Gastrocnemius medialis (tissue), 4 donors: ENCODE results near the gene TANGO2. TPM values are rescaled to one million over a fixed set of nuclear protein-coding genes. Genes with fewer than 3 reads are reported as not detected.
A peak's percentile ranks its signal among the peaks of the same experiment; 100 is the strongest.

Experiments used
- ATAC-seq, 2 donors: fragments of 150-250 bp; one replicate each; pipeline ENCODE4 v1.9.1; 2016
- DNase-seq, 2 donors: peaks; one replicate each; pipeline ENCODE4 v3.0.0-alpha.2; 2019
- H3K27ac ChIP-seq, 4 donors: fragments of 200-600 bp; sonication (generic); 1 replicate in 1 of 4; 2 replicates in 3 of 4; pipeline ENCODE4 v1.5.1; 2016 to 2018; ENCODE audit warnings: mild to moderate bottlenecking in 2 of 4, moderate library complexity in 1 of 4
- H3K27me3 ChIP-seq, 3 donors: fragments of 200-600 bp; sonication (generic) in 2 of 3; 1 replicate in 1 of 3; 2 replicates in 2 of 3; pipeline versions ENCODE4 v1.5.1 to v1.6.0; 2016 to 2019; ENCODE audit warnings: mild to moderate bottlenecking in 1 of 3, moderate library complexity in 1 of 3
- H3K36me3 ChIP-seq, 2 donors: fragments of 200-600 bp; sonication (generic) in 1 of 2; one replicate each; pipeline ENCODE4 v1.5.1; 2017 to 2018
- H3K4me1 ChIP-seq, 2 donors: fragments of 200-600 bp; sonication (generic) in 1 of 2; one replicate each; pipeline ENCODE4 v1.5.1; 2016 to 2017; ENCODE audit warnings: mild to moderate bottlenecking in 2 of 2
- H3K4me3 ChIP-seq, 4 donors: fragments of 200-600 bp; sonication (generic) in 3 of 4; 1 replicate in 1 of 4; 2 replicates in 3 of 4; pipeline ENCODE4 v1.5.1; 2016 to 2019; ENCODE audit warnings: mild to moderate bottlenecking in 2 of 4
- H3K9me3 ChIP-seq, 3 donors: fragments of 200-600 bp; sonication (generic) in 2 of 3; 1 replicate in 1 of 3; 2 replicates in 2 of 3; pipeline ENCODE4 v1.5.1; 2016 to 2019
- POLR2A ChIP-seq, 2 donors: fragments of 450-650 bp; IDR thresholded peaks; one replicate each; pipeline ENCODE4 v1.6.1; 2017; ENCODE audit warnings: antibody characterized with exemption in 2 of 2, mild to moderate bottlenecking in 2 of 2, moderate library complexity in 2 of 2
- in situ Hi-C, 4 donors: fragments of 200-750 bp; cut with MboI; loops; one replicate each; pipeline versions ENCODE4 v1.15.0 to v1.8.0; 2017; ENCODE audit warnings: low sequenced_read_pairs in 4 of 4
- intact Hi-C: fragments of 100-400 bp; cut with DNase I; formaldehyde crosslinking; loops from one replicate; pipeline ENCODE4 v1.15.1; 2023; ENCODE audit warnings: low total_unique reads
- total RNA-seq, 4 donors: library from RNA; depleted of rRNA; stranded (reverse); fragments of >200 nt; gene quantifications; one replicate each; pipeline versions ENCODE4 v1.1.0 to v1.2.3, GENCODE V29; 2016
- TF ChIP-seq, protein P1 (sequence below), 5 experiments: fragments of 450-650 bp in 3 of 5; fragments of 200-600 bp in 2 of 5; sonication (generic) in 2 of 5; IDR thresholded peaks in 4 of 5; conservative IDR thresholded peaks in 1 of 5; 1 replicate in 4 of 5; 2 replicates in 1 of 5; pipeline ENCODE4 v1.5.1; 2016 to 2019; ENCODE audit warnings: antibody characterized with exemption in 5 of 5, mild to moderate bottlenecking in 3 of 5, moderate library complexity in 3 of 5

The TANGO2 gene
- total RNA-seq, 4 donors from 2014 or later: 43.0 to 115 (median 52.5) TPM

DNA sequence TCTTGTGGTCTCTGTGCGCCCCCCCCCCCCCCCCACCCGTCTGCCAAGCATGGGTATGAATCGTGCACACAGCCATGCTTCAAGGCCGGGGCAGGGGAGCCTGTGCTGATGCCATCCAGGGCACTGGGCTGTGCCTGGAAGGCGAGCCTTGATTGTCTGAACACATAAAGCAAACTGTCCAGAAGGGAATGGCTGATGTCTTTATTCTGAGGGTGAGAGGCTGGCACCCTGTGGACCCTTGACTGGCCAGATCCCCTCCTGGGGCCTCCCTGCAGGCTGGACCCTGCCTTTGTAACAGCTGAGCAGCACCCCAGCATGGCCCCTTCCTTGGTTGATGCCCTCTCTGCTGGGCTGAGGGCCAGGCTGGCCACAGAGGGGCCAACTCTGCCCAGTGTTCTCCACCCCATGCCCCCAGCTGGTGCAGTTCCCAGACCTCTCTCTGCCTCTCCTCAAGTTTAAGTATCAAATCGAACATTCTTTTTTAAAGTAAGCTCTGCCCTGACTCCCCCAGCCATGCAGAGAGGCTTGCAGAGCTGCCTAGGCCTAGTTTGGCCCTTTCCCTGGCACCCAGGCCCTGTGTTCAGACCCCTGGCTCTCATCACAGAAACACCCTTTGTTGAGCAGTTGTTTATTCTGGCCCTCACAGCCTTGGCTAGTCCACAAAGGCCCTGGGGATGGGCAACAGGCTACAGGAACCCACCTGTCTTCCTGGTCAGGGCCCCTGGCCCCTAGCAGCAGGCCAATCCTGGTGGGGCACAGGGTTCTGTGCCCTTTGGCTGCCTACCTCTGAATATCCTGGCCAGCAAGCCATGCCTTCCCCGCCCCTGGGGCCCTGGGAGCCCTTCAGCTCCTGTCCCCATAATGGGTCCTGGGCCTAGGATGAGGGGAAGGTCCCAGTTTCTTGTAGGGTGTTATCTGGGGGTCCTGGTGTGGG, 91.0 kb downstream of the TANGO2 start:
- in situ Hi-C loops (no loop called here), intact Hi-C loops (no loop called here)
- TF ChIP-seq, protein P1, sequence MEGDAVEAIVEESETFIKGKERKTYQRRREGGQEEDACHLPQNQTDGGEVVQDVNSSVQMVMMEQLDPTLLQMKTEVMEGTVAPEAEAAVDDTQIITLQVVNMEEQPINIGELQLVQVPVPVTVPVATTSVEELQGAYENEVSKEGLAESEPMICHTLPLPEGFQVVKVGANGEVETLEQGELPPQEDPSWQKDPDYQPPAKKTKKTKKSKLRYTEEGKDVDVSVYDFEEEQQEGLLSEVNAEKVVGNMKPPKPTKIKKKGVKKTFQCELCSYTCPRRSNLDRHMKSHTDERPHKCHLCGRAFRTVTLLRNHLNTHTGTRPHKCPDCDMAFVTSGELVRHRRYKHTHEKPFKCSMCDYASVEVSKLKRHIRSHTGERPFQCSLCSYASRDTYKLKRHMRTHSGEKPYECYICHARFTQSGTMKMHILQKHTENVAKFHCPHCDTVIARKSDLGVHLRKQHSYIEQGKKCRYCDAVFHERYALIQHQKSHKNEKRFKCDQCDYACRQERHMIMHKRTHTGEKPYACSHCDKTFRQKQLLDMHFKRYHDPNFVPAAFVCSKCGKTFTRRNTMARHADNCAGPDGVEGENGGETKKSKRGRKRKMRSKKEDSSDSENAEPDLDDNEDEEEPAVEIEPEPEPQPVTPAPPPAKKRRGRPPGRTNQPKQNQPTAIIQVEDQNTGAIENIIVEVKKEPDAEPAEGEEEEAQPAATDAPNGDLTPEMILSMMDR (IDR thresholded peaks at IDR 0.05 in 4 of 5, conservative IDR thresholded peaks at IDR 0.05 in 1 of 5): no peak
- TF ChIP-seq POLR2A (IDR thresholded peaks at IDR 0.05): no peak
- peaks cover 17 to 36% of the 10 kb centered on the region in 2 donors for H3K4me1 ChIP-seq
- no peak overlapping the region for H3K4me3 ChIP-seq
- no peaks in the 10 kb centered on the region for H3K9me3 ChIP-seq
- ATAC-seq (no peak), DNase-seq (no peak)
- H3K36me3 ChIP-seq: peaks cover 0 to 58% of the 10 kb centered on the region in 2 donors
- H3K27ac ChIP-seq: peak overlapping the region; percentile 34 to 69 (median 50)
- H3K27me3 ChIP-seq: no peaks in the 10 kb centered on the region

DNA sequence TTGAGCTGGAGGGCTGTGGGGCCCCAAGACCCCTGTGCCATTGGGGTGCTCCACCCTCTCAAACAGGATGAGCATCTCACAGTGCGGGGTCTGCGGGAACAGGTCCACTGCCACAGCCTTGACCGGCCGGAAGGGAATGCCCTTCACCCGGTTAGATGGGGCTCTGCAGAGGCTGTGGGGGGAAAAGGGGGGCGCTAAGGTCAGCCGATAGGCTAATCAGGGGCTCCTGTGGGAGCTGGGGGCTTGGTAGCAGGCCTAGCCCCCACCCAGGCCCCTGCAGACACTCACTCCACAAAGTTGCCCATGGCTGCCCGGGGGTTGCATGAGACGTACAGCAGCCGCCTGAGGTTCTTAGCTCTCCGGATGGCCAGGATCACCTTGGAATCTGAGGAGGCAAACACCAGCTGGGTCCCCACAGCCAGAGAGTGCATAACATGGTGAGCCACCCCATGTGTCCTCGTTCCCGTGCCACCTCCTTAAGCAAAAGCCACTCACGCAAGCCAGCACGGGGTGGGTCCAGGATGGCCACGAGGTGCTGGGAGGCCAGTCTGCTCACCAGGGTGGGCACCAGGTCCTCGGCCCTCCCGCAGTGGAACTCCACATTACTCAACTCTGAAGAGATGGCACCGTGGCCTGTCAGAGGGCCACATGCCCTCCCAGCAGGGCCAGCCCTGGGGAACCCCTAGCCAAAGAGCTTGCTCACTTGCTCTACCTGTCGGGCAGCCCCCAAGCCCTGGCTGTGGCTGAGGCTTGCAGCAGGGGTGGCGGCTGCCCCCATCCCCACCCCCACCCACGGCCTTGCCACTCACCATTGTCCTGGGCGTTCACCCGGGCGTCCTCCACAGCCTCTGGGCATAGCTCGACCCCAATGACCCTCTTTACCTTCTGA, 92.0 kb downstream of the TANGO2 start:
- no peaks in the 10 kb centered on the region for H3K9me3 ChIP-seq
- DNase-seq: no peak
- peaks cover 0 to 49% of the 10 kb centered on the region in 2 donors for H3K36me3 ChIP-seq
- ATAC-seq: no peak
- in situ Hi-C loops (no loop called here), intact Hi-C loops (no loop called here)
- peaks cover 15 to 32% of the 10 kb centered on the region in 2 donors for H3K4me1 ChIP-seq
- TF ChIP-seq, protein P1 (IDR thresholded peaks at IDR 0.05 in 4 of 5, conservative IDR thresholded peaks at IDR 0.05 in 1 of 5): no peak
- no peak for TF ChIP-seq POLR2A (IDR thresholded peaks at IDR 0.05)
- H3K27ac ChIP-seq: peak overlapping the region in 3 of 4 donors; percentile 42 to 69 (median 59)
- H3K27me3 ChIP-seq: no peaks in the 10 kb centered on the region
- H3K4me3 ChIP-seq: no peak overlapping the region

DNA sequence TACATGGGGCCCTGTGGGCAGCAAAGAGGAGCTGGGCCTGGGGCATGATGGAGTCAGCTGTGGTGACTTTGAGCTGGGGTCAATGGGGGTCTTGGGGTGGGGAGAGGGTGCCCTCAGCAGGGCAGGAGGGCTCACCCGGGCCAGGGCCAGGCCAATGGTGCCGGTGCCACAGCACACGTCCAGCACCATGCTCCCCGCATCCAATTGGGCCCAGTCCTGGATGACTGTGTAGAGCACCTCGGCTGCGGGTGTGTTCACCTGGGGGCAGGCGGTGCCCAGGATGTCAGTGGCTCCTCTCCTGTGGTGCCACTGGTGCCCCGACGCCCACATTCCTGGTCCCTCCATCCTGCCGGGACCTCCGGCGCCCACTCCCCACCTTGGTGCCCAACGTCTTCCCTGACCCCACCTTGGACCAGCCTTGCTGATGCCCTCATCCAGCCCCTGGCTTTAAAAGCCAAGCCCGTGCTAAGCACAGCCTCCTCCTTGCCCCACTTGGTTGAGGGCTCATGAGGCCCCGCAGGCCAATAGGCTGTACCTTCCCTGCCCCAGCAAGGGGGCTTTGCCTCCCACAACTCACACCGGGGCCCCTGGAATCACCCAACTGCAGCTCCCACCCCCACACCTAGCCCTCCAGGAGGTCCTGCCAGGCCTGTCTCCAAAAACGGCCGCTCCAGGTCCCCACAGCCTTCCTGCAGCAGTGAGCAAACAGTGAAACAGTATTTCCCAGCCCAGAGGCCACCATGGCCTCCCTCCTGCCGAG, 92.8 kb downstream of the TANGO2 start:
- TF ChIP-seq, protein P1 (IDR thresholded peaks at IDR 0.05 in 4 of 5, conservative IDR thresholded peaks at IDR 0.05 in 1 of 5): no peak
- TF ChIP-seq POLR2A (IDR thresholded peaks at IDR 0.05): no peak
- peak overlapping the region in 1 of 4 donors; percentile 99 for H3K27ac ChIP-seq
- DNase-seq (no peak), ATAC-seq (no peak)
- intact Hi-C loops (no loop called here), in situ Hi-C loops (no loop called here)
- no peak overlapping the region for H3K4me3 ChIP-seq
- peaks cover 0 to 41% of the 10 kb centered on the region in 2 donors for H3K36me3 ChIP-seq
- peaks cover 23 to 40% of the 10 kb centered on the region in 2 donors for H3K4me1 ChIP-seq
- no peaks in the 10 kb centered on the region for H3K9me3 ChIP-seq
- H3K27me3 ChIP-seq: no peaks in the 10 kb centered on the region
